HG03442 (cell line): Measurements from ENCODE around the gene NCBP1.
A peak's percentile ranks its signal among the peaks of the same experiment; 100 is the strongest.

Experiments used
- ATAC-seq: cut with Tn5 transposase; IDR thresholded peaks from one replicate; pipeline ENCODE4 v1.9.1; 2021; ENCODE audit warnings: mild to moderate bottlenecking, moderate library complexity; ENCODE audit not compliant: unreplicated experiment

The NCBP1 gene

DNA sequence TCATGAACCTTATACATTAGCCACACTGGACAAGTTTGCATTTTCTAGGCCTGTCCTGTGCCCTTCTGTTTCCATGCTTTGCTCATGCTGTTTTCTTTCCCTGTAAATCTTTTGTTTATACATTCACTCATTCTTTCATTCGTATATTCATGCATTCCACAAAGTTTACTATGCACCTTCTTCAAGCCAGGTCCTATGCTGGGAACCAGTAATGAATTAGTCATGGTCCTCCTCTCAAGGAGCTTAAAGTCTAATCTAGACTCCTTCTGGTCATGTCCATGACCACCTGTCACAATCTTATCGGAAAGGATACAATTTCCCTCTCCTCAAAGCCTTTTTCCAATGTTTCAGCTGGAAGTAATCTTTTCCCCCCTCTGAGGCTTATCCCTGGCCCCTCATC, 72.6 kb downstream of the NCBP1 start:
- no peak for ATAC-seq

DNA sequence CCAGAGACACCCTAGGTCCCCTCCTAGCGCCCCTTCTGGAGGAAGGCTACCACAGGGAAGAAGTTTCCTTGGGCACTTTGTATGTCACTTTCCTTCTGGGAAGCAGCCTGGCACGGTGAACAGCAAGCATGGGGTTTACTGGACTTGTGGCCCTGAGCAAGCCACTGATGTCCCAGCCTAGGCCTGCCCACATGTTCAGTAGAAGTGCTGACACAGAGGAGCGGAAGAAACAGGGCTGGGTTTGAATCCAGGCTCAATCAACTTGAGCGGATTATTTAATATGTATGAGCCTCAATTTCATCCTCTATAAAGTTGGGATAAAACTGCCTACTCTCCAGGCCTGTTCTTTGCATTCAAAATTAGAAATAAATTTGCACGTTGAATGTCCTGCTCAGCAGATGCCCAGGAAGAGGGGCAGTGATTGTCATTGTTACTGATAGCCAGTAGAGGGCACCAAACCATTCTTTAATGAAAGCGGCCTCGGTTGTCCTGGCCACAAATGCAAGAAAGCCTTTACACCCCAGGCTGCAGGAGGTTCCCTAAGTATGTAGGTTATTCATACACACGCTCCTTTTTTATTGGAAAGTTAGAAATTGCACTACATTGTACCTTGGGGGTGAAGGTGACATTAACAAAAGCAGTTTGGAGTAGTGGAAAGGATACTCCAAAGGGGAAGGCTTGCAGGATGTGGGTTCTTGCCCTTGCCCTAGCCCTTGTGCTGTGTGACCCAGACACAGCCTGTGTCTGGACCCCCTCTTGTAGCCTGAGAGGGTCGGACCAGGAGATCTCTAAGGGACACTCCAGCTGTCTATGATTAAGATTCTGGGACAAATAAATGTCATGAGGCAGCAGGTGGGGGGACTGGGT, 77.0 kb downstream of the NCBP1 start:
- peak; percentile 60 for ATAC-seq

DNA sequence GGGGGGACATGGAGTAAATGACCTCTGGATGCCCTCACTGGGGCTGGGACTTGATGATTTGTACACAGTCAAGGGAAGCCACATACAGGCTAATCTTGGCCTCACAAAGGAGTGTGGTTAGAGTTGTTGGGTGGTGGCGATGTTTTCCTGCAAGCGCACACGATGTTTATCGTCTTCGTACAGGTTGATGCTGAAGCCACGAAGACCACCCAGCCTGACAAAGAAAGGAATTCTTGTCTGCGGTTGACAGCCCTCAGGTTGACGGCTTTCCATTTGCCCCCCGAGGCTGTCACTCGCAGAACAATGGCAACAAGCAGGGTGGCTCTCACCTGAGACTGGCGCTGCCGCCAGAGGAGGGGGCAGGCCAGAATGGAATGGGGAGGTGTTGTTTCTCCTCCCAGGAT, 77.6 kb downstream of the NCBP1 start:
- no peak for ATAC-seq

DNA sequence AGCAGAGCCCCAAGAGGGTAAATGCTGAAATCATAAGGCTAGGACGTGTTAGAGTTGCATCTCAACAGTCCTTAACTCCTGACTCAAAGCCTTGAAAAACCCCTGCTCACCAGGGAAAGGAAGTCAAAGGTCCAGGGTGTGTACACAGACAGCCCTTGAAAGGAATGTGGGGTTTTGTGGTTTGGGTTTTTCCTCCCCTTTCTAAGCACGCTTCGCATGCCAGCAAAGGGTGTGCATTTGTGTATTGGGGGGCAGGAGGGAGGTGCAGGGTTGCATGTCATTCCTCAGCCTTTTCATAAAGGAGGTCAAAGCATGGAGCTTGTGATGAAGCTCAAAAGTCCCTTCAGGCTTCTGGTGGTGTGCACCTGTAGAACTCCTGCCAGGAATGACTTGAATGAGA, 80.8 kb downstream of the NCBP1 start:
- no peak for ATAC-seq

DNA sequence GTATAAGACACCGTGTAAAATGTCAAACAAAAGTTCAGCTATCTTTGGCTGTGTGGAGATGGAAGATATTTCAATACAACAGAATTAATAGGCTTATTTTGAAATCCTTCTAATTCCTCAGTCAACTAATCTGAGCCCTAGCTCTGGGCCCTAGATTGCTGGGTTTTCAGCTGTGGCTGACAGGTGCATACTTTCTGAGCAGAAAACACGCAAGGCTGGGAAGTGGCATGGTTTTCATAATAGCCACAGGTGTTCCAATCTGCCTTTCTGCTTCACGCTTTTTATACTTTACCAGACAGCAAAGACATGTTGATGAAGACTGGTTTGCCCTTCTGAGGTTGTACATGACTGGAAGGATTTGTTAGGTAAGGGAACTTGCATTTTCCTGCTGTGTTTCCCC, 84.2 kb downstream of the NCBP1 start:
- ATAC-seq = no peak

DNA sequence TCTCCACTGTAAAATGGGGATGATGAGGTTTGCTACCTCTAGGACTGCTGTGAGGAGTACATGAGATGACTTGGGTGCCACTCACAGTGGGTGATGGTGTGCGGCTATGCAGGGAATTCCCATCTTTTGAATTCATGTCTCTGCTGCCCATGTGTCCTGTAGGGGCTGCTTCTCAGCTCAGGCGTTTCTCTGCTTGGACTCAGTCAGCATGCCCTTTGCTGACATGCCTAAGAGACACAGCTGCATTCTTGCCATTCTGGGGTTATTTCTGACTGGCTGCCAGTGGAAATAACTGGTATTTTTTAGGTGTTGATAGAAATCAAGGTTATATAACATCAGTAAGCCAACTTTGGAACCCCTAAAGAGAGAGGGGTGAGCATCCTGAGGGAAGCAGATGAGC, 87.8 kb downstream of the NCBP1 start:
- ATAC-seq = no peak

DNA sequence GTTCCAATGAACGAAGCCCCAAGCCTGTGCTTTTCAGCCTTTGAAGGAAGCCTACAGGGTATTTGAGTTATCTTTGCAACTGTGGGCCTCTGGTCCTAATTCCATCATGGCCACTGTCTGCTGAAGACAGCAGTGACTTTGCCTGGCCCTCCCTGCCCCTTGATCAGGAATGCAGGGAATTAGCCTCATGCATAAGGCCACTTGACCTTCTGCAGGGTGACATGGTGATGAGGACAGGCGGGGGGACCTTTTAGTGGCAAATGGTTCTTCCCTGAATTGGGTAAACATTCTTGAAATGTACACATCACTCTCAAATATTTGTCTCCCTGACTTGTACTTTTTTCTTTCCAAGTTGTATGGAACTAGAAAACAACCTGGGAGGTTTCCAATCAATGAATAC, 88.7 kb downstream of the NCBP1 start:
- no peak for ATAC-seq
